H1 (cell line): Measurements from ENCODE around the gene MXD4.

Experiments used
- CEBPB ChIP-seq: IDR thresholded peaks from 2 replicates; pipeline ENCODE4 v1.6.1; 2012; ENCODE audit warnings: low read depth, low read length
- CREB1 ChIP-seq: IDR thresholded peaks from 2 replicates; pipeline ENCODE4 v1.6.1; 2012; ENCODE audit warnings: inconsistent platforms
- EP300 ChIP-seq, 2 experiments: IDR thresholded peaks; 1 replicate in 1 of 2; 2 replicates in 1 of 2; pipeline ENCODE4 v1.6.1; 2011 to 2012; ENCODE audit warnings: low read depth in 2 of 2, low read length in 2 of 2, mild to moderate bottlenecking in 2 of 2, borderline replicate concordance in 1 of 2, inconsistent platforms in 1 of 2, moderate library complexity in 1 of 2
- EZH2 ChIP-seq: fragments of 200-600 bp; sonication (generic); IDR thresholded peaks from 2 replicates; pipeline ENCODE4 v1.7.1; 2012; ENCODE audit warnings: low read depth, mild to moderate bottlenecking, moderate library complexity, low read length, inconsistent platforms; ENCODE audit not compliant: severe bottlenecking
- MAX ChIP-seq: IDR thresholded peaks from 2 replicates; pipeline ENCODE4 v1.6.1; 2012; ENCODE audit warnings: inconsistent platforms
- RBBP5 ChIP-seq: IDR thresholded peaks from 2 replicates; pipeline ENCODE4 v1.7.1; 2012; ENCODE audit warnings: low read depth, mild to moderate bottlenecking, inconsistent platforms, low read length, moderate library complexity, borderline replicate concordance
- YY1 ChIP-seq: IDR thresholded peaks from 2 replicates; pipeline ENCODE4 v1.6.1; 2011; ENCODE audit warnings: low read depth, mild to moderate bottlenecking, low read length
- TF ChIP-seq, protein P1 (sequence below), 3 experiments: IDR thresholded peaks; 1 replicate in 2 of 3; 2 replicates in 1 of 3; pipeline versions ENCODE4 v1.5.1 to v1.6.1; 2011; ENCODE audit warnings: low read length in 3 of 3, mild to moderate bottlenecking in 3 of 3, inconsistent platforms in 2 of 3, low read depth in 1 of 3, moderate library complexity in 1 of 3; ENCODE audit not compliant: insufficient read depth in 1 of 3; ENCODE audit errors: control extremely low read depth in 1 of 3

- TF ChIP-seq CEBPB: no peak
- no peak for TF ChIP-seq MAX
- no peak for TF ChIP-seq RBBP5
- TF ChIP-seq EP300 (IDR thresholded peaks at IDR 0.05; ENCODE audit: borderline replicate concordance in 1 of 2, low read depth in 2 of 2, low read length in 2 of 2): no peak
- TF ChIP-seq YY1: no peak
- TF ChIP-seq, protein P1, sequence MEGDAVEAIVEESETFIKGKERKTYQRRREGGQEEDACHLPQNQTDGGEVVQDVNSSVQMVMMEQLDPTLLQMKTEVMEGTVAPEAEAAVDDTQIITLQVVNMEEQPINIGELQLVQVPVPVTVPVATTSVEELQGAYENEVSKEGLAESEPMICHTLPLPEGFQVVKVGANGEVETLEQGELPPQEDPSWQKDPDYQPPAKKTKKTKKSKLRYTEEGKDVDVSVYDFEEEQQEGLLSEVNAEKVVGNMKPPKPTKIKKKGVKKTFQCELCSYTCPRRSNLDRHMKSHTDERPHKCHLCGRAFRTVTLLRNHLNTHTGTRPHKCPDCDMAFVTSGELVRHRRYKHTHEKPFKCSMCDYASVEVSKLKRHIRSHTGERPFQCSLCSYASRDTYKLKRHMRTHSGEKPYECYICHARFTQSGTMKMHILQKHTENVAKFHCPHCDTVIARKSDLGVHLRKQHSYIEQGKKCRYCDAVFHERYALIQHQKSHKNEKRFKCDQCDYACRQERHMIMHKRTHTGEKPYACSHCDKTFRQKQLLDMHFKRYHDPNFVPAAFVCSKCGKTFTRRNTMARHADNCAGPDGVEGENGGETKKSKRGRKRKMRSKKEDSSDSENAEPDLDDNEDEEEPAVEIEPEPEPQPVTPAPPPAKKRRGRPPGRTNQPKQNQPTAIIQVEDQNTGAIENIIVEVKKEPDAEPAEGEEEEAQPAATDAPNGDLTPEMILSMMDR (IDR thresholded peaks at IDR 0.05; ENCODE audit: control extremely low read depth in 1 of 3, insufficient read depth in 1 of 3, low read depth in 1 of 3, low read length in 3 of 3): no peak
- TF ChIP-seq EZH2: no peak
- TF ChIP-seq CREB1: no peak
These were observed 28.0 kb upstream of the MXD4 start for GRCh38 chr4:2289955-2290333.
